ENCODE data around the gene SPRYD3.

Gene SPRYD3

DNA sequence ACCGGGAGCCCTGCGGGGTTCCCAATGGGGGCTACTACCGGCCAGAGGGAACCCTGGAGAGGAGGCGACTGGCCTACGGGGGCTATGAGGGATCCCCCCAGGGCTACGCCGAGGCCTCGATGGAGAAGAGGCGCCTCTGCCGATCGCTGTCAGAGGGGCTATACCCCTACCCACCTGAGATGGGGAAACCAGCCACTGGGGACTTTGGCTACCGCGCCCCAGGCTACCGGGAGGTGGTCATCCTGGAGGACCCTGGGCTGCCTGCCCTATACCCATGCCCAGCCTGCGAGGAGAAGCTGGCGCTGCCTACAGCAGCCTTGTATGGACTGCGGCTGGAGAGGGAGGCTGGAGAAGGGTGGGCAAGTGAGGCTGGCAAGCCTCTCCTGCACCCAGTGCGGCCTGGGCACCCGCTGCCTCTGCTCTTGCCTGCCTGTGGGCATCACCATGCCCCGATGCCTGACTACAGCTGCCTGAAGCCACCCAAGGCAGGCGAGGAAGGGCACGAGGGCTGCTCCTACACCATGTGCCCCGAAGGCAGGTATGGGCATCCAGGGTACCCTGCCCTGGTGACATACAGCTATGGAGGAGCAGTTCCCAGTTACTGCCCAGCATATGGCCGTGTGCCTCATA lies 19.6 kb downstream of the SPRYD3 start:
- Histone ChIP-seq H3K79me2 (ENCODE audit: insufficient read depth, low read length) (no peaks in the 10 kb centered on the region), H2AFZ (ENCODE audit: low read length) (no peak overlapping the region), H3K4me3 (ENCODE audit: low read depth, low read length, poor library complexity, severe bottlenecking) (no peak overlapping the region), H3K27ac (ENCODE audit: low read depth, low read length, poor library complexity, severe bottlenecking) (no peak overlapping the region), H3K4me1 (ENCODE audit: insufficient read depth, low read length, severe bottlenecking) (peaks cover 10% of the 10 kb centered on the region), H3K9ac (ENCODE audit: low read length) (no peak overlapping the region), H3K36me3 (ENCODE audit: insufficient read depth, low read length) (peaks cover 10% of the 10 kb centered on the region; the same call in 1 of the 2 replicates), H3K27me3 (ENCODE audit: insufficient read depth, low read length) (peaks cover 7% of the 10 kb centered on the region; the same call in 1 of the 2 replicates), H3K9me2 (ENCODE audit: low read depth, low read length) (no peaks in the 10 kb centered on the region), H3K9me3 (ENCODE audit: low read length) (no peaks in the 10 kb centered on the region), H4K20me1 (ENCODE audit: insufficient read depth, low read length) (no peaks in the 10 kb centered on the region), H3K4me2 (ENCODE audit: low read length) (no peak overlapping the region), H3F3A (ENCODE audit: insufficient read depth, low read length) (no peaks in the 10 kb centered on the region)
- TF ChIP-seq, protein P1, sequence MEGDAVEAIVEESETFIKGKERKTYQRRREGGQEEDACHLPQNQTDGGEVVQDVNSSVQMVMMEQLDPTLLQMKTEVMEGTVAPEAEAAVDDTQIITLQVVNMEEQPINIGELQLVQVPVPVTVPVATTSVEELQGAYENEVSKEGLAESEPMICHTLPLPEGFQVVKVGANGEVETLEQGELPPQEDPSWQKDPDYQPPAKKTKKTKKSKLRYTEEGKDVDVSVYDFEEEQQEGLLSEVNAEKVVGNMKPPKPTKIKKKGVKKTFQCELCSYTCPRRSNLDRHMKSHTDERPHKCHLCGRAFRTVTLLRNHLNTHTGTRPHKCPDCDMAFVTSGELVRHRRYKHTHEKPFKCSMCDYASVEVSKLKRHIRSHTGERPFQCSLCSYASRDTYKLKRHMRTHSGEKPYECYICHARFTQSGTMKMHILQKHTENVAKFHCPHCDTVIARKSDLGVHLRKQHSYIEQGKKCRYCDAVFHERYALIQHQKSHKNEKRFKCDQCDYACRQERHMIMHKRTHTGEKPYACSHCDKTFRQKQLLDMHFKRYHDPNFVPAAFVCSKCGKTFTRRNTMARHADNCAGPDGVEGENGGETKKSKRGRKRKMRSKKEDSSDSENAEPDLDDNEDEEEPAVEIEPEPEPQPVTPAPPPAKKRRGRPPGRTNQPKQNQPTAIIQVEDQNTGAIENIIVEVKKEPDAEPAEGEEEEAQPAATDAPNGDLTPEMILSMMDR (IDR thresholded peaks at IDR 0.05; ENCODE audit: low read length), result no peak
- no peak for TF ChIP-seq EZH2 (IDR thresholded peaks at IDR 0.05; ENCODE audit: borderline replicate concordance, low read length)

DNA sequence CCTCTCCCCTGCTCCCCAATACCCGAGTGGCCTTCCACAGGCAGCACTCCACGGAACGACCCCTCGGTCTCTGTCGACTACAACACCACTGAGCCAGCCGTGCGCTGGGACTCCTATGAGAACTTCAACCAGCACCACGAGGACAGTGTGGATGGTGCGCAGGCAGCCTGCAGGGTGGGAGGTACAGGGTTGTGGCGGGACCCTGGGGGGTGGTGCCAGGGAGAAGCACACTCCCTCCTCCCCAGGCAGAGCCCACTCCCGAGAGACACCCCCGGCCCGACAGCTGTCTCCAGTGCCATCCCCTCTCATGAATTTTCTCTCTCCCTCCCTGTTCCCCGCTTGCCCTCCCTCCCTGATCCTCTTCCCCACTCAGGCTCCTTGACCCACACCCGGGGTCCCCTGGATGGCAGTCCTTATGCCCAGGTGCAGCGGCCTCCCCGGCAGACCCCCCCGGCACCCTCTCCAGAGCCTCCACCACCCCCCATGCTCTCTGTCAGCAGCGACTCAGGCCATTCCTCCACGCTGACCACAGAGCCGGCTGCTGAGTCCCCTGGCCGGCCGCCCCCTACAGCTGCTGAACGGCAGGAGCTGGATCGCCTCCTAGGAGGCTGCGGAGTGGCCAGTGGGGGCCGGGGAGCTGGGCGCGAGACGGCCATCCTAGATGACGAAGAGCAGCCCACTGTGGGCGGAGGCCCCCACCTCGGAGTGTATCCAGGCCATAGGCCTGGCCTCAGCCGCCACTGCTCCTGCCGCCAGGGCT lies 20.3 kb downstream of the SPRYD3 start:
- Histone ChIP-seq H2AFZ (ENCODE audit: low read length) (no peak overlapping the region), H3K4me2 (ENCODE audit: low read length) (no peak overlapping the region), H3K9me3 (ENCODE audit: low read length) (no peaks in the 10 kb centered on the region), H3K27ac (ENCODE audit: low read depth, low read length, poor library complexity, severe bottlenecking) (no peak overlapping the region), H3K79me2 (ENCODE audit: insufficient read depth, low read length) (no peaks in the 10 kb centered on the region), H3K4me1 (ENCODE audit: insufficient read depth, low read length, severe bottlenecking) (peaks cover 10% of the 10 kb centered on the region), H4K20me1 (ENCODE audit: insufficient read depth, low read length) (no peaks in the 10 kb centered on the region), H3K4me3 (ENCODE audit: low read depth, low read length, poor library complexity, severe bottlenecking) (no peak overlapping the region), H3K9me2 (ENCODE audit: low read depth, low read length) (no peaks in the 10 kb centered on the region), H3K27me3 (ENCODE audit: insufficient read depth, low read length) (peaks cover 7% of the 10 kb centered on the region; the same call in 1 of the 2 replicates), H3K9ac (ENCODE audit: low read length) (no peak overlapping the region), H3F3A (ENCODE audit: insufficient read depth, low read length) (no peaks in the 10 kb centered on the region), H3K36me3 (ENCODE audit: insufficient read depth, low read length) (peaks cover 4% of the 10 kb centered on the region; the same call in 1 of the 2 replicates)
- TF ChIP-seq, protein P1 (IDR thresholded peaks at IDR 0.05; ENCODE audit: low read length), result no peak
- TF ChIP-seq EZH2 (IDR thresholded peaks at IDR 0.05; ENCODE audit: borderline replicate concordance, low read length), result no peak

DNA sequence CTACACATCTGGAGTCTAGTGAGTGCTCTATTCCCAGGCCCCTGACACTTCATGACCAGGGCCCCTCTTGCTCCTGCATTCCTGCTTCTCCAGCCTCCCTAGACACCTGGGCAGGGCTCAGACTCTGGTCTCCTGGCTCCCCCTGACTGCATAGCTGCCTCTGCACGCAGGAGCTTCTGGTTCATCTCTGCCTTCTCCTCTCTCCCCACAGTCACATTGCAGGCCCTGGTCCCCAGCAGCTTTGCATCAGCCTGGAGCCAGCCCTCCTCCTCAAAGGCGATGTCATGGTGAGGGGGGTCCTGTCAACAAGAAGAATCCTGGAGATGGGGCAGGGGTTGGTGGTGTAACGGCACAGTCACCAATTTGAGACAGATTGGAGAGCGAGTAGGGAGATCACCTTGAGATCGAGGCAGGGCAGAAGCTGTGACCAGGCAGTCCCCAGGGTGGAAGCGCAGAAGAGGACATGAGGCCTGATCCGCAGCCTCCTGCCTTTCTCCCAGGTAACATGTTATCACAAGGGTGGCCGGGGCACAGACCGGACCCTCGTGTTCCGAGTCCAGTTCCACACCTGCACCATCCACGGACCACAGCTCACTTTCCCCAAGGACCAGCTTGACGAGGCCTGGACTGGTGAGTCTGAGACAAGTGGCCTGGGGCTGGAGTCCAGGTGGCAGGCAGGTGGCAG lies 21.2 kb downstream of the SPRYD3 start:
- Histone ChIP-seq H3K4me2 (ENCODE audit: low read length) (no peak overlapping the region), H3K36me3 (ENCODE audit: insufficient read depth, low read length) (no peaks in the 10 kb centered on the region), H3K79me2 (ENCODE audit: insufficient read depth, low read length) (no peaks in the 10 kb centered on the region), H4K20me1 (ENCODE audit: insufficient read depth, low read length) (no peaks in the 10 kb centered on the region), H3F3A (ENCODE audit: insufficient read depth, low read length) (no peaks in the 10 kb centered on the region), H3K9me3 (ENCODE audit: low read length) (no peaks in the 10 kb centered on the region), H3K9me2 (ENCODE audit: low read depth, low read length) (no peaks in the 10 kb centered on the region), H3K4me3 (ENCODE audit: low read depth, low read length, poor library complexity, severe bottlenecking) (no peak overlapping the region), H3K27me3 (ENCODE audit: insufficient read depth, low read length) (peaks cover 7% of the 10 kb centered on the region; the same call in 1 of the 2 replicates), H2AFZ (ENCODE audit: low read length) (no peak overlapping the region), H3K9ac (ENCODE audit: low read length) (no peak overlapping the region), H3K4me1 (ENCODE audit: insufficient read depth, low read length, severe bottlenecking) (peaks cover 16% of the 10 kb centered on the region), H3K27ac (ENCODE audit: low read depth, low read length, poor library complexity, severe bottlenecking) (no peak overlapping the region)
- no peak for TF ChIP-seq EZH2 (IDR thresholded peaks at IDR 0.05; ENCODE audit: borderline replicate concordance, low read length)
- TF ChIP-seq, protein P1 (IDR thresholded peaks at IDR 0.05; ENCODE audit: low read length), result no peak
